AG04449 (cell line): Measurements from ENCODE around the gene CACNB2.

Source experiments
- CTCF ChIA-PET: fragments of 350-600 bp; formaldehyde crosslinking; extraction: SDS; loops from one replicate; lab custom pipeline; 2021; ENCODE audit warnings: antibody characterized with exemption; lab: Yijun Ruan, JAX
- POLR2A ChIA-PET: fragments of 400-600, 350-600 bp; formaldehyde crosslinking; extraction: SDS; loops from one replicate; lab custom pipeline; 2020; ENCODE audit warnings: antibody characterized with exemption, inconsistent platforms; lab: Yijun Ruan, JAX
- DNase-seq: peaks from one replicate; pipeline ENCODE4 v3.0.0-alpha.2; 2010; ENCODE audit warnings: low read depth, low spot score
- H3K4me3 ChIP-seq: 2 replicates; pipeline ENCODE4 v1.5.1; 2011; ENCODE audit warnings: low read depth, mild to moderate bottlenecking, control low read depth, low read length
- CTCF ChIP-seq: IDR thresholded peaks from one replicate; pipeline ENCODE4 v1.5.1; 2011; ENCODE audit warnings: mild to moderate bottlenecking, moderate library complexity, low read length, control low read depth, inconsistent platforms; ENCODE audit not compliant: insufficient read depth; ENCODE audit errors: missing control alignments

CACNB2 gene

GRCh38 chr10:18100669-18101068 is 39.6 kb upstream of the CACNB2 start:
- H3K4me3 ChIP-seq: no peak overlapping the region
- ChIA-PET POLR2A (no interaction called here), CTCF (no interaction called here)
- no peak for DNase-seq
- no peak for TF ChIP-seq CTCF

- CTCF ChIA-PET: interaction anchor here (0.6 to 2.7 kb wide), 2 partner anchors 192 to 1420 kb away, joined by 3 to 19 read pairs; no protein-coding TSS in a partner anchor
- no peak for TF ChIP-seq CTCF
- POLR2A ChIA-PET: no interaction called here
- no peak for DNase-seq
- no peak overlapping the region for H3K4me3 ChIP-seq
Measured at GRCh38 chr10:18102404-18102803, 37.8 kb upstream of the CACNB2 start.

GRCh38 chr10:18104223-18104872 is 35.9 kb upstream of the CACNB2 start:
- POLR2A ChIA-PET: no interaction called here
- TF ChIP-seq CTCF: peak; percentile 55
- CTCF ChIA-PET: interaction anchor here (0.6 to 2.3 kb wide), 22 partner anchors 12 to 498 kb away, joined by 3 to 14 read pairs (median 4); no protein-coding TSS in a partner anchor
- no peak for DNase-seq
- H3K4me3 ChIP-seq: no peak overlapping the region

- H3K4me3 ChIP-seq: no peak overlapping the region
- POLR2A ChIA-PET: no interaction called here
- no peak for TF ChIP-seq CTCF
- CTCF ChIA-PET: interaction anchor here (0.9 kb wide), 1 partner anchor 263 kb away, joined by 3 read pairs; no protein-coding TSS in a partner anchor
- no peak for DNase-seq
Measured at GRCh38 chr10:18109341-18109870, 30.8 kb upstream of the CACNB2 start.

GRCh38 chr10:18113881-18114280 is 26.3 kb upstream of the CACNB2 start:
- no peak overlapping the region for H3K4me3 ChIP-seq
- no peak for DNase-seq
- ChIA-PET POLR2A (no interaction called here), CTCF (interaction anchor here (0.6 kb wide), 1 partner anchor 203 kb away, joined by 3 read pairs; no protein-coding TSS in a partner anchor)
- TF ChIP-seq CTCF: no peak

GRCh38 chr10:18117276-18117675 is 22.9 kb upstream of the CACNB2 start:
- CTCF ChIA-PET: no interaction called here
- POLR2A ChIA-PET: no interaction called here
- no peak for DNase-seq
- no peak for TF ChIP-seq CTCF
- H3K4me3 ChIP-seq: no peak overlapping the region
